Astrocyte (in vitro differentiated cells and primary cell): ENCODE data around the gene SEL1L.

Experiments used
- EZH2 ChIP-seq: IDR thresholded peaks from 2 replicates; pipeline ENCODE4 v1.6.1; 2012; ENCODE audit warnings: mild to moderate bottlenecking, low read length, inconsistent platforms; ENCODE audit not compliant: insufficient read depth
- TF ChIP-seq, protein P1 (sequence below): IDR thresholded peaks from 2 replicates; pipeline ENCODE4 v1.5.1; 2011; ENCODE audit warnings: low read depth, mild to moderate bottlenecking, inconsistent platforms, low read length, moderate library complexity; ENCODE audit not compliant: insufficient read depth

DNA sequence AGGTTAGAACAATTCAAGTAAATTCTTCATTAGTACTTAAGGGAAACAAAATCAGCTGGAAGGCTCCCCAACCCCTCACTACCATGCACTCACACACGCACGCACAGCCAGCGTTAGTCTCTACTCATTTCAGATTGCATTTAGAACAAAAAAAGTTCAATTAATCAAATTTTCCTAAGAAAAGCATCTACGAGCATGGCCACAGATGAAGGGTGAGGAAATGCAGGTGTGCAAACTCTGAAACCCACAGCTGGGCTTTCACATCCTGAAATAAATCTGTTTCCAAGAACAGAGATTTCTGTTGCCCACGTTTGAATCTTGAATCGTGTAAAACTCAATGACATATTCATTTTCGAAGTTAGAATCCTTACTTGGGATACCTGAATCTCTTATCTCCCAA, 62.6 kb downstream of the SEL1L start:
- TF ChIP-seq, protein P1, sequence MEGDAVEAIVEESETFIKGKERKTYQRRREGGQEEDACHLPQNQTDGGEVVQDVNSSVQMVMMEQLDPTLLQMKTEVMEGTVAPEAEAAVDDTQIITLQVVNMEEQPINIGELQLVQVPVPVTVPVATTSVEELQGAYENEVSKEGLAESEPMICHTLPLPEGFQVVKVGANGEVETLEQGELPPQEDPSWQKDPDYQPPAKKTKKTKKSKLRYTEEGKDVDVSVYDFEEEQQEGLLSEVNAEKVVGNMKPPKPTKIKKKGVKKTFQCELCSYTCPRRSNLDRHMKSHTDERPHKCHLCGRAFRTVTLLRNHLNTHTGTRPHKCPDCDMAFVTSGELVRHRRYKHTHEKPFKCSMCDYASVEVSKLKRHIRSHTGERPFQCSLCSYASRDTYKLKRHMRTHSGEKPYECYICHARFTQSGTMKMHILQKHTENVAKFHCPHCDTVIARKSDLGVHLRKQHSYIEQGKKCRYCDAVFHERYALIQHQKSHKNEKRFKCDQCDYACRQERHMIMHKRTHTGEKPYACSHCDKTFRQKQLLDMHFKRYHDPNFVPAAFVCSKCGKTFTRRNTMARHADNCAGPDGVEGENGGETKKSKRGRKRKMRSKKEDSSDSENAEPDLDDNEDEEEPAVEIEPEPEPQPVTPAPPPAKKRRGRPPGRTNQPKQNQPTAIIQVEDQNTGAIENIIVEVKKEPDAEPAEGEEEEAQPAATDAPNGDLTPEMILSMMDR, result no peak
- TF ChIP-seq EZH2, result no peak
